Stimulated activated CD8-positive, alpha-beta memory T cell treated with anti-CD3 and anti-CD28 coated beads, Interleukin-2, amount 100 ng/mL, for 48 hours (primary cell): ENCODE measurements around the gene RPL18A.

Experiments
- DNase-seq, 2 donors: peaks; one replicate each; pipeline ENCODE4 v3.0.0-alpha.2; 2020; ENCODE audit warnings: low read depth in 2 of 2

Gene RPL18A

DNA sequence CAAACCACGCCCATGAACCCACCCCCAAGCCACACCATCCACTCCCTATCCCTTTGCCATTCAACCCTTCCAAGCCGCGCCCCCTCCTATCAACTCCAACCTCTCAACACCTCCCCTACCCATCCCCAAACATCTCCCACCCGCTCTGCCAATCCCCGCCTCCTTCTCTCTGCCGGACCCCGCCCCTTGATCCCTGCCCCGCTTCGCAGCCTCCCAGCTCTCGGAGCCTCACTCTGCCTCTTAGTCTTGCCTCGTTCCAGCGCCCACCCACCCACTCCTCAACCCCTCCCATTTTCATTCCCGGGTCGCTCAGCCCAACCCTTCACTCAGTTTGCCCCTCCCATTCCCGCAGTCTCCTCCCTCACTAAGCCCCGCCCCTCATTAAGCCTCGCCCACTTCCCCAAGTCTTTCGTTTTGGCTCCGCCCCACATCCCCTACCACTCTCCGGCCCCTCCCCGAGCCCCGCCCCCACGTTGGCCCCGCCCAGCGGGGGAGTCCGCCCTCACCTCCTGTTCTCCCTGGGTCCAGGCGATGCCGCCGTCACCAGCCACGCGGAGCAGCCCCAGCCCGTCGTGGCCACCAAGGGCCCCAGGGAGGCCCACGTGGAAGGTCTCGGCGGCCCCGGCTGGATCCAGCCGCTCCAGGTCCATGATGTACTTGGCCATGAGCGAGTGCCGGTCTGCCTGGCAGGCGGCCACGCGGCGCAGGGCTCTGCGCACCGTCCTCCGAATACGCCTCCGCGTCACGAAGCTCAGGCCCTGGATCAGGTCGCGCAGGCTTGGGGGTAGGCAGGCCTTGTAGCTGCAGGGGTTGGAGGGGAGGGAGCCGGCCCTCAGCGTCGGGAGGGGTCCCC is 17.7 kb upstream of the RPL18A start:
- DNase-seq: peak; percentile 71 to 75

DNA sequence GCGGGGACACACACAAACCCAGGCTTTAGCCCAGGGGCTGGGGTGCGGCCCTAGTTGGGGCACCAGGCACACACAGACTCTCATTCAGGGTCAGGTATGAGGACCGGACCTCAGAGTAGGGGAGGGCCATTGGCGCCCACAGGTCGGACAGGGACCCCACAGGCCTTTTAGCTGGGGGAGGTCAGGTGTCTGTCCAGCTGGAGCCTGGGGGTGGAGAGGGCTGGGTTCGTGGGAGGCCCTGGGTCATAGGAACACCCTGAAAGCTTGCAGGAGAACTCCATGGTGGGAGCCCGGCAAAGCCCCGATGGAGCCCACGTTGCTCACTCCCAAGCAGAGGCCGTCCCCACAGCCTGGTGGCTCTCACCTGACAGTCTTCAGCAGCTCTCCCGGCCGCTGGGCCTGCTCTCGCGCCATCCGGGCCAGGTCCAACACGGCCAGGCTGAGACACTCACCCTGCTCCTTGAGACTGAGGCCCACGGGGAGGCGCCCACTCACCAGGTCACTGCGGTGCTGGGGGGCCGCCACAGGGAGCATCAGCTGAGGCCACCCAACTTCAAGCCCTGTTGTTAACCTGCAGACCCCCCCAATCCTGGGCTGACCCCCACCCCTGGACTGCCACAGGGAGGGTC is 16.9 kb upstream of the RPL18A start:
- DNase-seq: no peak

DNA sequence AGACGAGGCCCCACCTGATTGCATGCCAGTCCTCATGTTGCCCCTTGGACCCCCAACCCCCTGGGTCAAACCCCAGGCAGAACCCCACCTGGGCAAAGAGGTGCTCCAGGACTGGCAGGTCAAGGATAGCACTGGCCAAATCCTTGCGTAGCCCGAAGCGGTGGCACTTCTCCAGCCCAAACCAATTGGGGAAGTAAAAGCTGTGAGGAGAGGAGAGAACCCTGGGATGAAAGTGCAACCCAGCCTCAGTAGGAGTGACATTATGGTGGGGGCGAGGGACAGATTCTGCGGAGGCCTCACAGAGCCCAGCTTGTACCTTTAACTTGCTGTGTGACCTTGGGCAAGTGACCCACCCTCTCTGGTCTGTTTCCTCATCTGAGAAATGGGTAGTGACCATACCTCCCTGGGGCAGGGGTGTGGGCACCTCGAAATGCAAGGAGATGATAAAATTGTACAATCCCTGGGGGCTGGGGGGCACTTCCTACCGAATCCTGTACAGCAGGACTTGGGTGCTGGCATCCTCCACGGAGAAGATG is 16.4 kb upstream of the RPL18A start:
- DNase-seq: no peak

DNA sequence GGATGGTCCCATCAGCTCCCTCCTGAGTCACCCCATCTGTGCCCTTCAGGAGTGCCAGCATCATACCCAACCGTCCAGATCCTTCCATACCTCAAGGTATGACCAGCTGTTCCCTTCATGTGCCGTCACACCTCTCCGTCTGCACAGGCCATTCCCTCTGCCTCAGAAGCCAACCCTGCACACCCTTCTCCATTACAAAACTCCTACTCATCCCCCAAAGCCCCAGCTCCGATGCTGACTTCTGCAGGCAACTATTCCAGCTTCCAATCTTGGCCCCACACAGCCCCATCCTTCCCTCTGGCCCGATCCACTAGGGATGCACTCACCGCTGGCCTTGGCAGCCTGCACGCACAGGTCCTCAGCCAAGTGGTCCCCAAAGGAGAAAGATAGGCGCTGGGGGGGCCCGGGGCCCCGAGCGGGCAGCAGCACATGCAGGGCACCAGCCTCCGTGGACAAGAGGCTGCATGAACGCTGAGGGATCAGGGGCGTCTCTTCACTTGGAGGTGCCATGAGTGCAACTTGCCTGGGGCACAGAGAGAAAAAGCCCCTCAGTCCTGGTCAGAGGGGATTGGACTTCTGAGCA is 15.7 kb upstream of the RPL18A start:
- DNase-seq: no peak

DNA sequence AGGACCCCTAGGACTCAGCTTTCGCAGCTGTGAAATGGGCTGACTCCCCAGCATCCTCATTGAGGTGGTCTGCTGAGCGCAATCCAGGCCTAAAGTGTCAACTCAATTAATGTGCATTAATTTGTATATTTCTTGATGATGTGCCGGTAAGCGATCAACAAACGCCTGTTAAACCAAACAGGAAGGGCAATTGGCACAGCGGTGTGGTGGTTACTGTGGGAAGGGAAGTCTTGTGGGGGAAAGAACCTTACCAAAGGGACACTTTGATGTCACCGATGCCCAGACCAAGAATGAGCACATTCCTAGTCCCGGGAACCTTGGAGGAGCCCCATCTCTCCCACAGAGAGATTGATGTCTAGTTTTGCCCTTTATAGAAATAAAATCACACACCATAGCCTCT is 13.6 kb upstream of the RPL18A start:
- no peak for DNase-seq

DNA sequence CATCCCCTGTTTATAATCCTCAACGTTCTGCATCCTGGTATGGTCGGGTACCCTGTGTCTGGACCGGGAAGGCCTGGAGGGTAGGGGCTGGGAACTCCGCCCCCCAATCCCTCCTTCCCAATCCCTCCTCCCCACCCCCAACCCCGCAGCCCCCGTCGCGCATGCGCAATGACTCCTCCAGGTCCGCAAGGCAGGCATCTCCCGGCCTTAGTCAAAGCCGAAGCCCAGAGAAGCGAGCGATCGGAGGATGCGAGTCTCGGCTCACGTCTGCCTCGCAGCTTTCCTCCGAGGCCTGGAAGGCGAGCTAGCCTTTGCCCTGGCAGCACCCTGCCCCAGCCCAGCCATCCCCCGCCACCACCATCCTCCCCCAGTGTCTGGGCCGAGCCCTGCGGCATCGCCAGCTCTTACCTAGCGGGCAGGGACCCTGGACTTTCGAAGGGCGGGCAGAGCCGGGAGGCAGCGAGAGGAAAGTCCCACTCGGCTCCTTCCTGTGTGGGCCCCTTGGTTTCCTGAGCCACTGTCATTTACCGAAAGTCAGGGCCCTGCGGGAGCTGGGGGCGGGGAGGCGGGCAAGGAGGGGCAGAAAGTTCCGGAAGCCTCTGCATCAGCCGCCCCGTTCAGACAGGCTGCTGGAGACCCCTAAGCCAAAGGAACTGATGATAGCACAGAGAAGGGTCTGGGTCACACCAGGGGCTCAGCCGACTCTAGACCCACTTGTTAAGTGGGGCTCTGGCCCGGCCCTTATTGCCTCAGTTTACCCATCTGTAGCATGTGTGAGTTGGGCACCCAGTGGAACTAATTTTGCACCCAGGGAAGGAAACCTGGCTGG is 12.0 kb upstream of the RPL18A start, which contains the start of gene JAK3:
TSS of gene JAK3 (minus strand) at position 445 of the 829 bp plus-strand sequence. CDS start 3,565 bp downstream, outside the sequence.
- DNase-seq: peak; percentile 81 to 87

DNA sequence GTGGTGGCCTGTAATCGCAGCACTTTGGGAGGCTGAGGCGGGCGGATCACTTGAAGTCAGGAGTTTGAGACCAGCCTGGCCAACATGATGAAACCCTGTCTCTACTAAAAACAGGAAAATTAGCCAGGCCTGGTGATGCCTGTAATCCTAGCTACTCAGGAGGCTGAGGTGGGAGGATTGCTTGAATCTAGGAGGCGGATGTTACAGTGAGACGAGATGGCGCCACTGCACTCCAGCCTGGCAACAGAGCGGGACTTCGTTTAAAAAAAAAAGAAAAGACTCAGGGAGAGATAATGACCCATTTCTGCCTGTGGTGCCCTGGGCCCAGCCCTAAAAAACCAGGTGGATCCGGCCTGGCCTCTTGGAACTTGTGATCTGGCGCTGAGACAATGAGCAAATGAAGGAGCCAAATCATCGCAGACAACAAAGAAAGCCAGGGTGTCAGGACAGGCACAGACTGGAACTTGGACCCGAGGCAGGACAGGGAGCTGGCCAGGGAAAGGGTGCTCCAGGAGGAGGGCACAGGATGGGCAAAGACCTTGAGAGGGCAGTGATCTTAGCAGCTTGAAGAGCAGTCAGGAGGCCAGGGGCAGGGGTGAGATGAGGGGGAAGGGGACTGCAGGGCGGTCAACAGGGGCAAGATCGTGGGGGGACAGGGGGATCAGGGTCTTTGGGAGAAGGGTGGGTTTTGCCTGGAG is 11.0 kb upstream of the RPL18A start:
- DNase-seq: no peak

DNA sequence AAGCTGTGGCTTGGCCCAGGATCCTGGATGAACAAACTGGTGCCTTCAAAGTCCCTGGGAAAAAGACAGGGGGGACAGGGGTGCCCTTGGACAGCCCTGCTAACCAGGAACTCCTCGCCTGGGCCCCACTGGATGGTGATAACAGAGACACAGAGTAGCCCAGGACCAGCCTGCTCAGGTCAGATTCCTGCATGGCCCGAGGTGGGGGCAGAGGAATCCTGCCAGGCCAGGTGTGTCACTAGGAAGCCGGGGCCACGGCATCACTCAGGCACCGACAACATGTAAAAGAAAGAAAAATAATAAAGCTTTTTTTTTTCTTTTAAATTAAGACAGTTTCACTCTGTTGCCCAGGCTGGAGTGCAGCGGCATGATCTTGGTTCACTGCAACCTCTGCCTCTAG is 5.6 kb upstream of the RPL18A start:
- no peak for DNase-seq

DNA sequence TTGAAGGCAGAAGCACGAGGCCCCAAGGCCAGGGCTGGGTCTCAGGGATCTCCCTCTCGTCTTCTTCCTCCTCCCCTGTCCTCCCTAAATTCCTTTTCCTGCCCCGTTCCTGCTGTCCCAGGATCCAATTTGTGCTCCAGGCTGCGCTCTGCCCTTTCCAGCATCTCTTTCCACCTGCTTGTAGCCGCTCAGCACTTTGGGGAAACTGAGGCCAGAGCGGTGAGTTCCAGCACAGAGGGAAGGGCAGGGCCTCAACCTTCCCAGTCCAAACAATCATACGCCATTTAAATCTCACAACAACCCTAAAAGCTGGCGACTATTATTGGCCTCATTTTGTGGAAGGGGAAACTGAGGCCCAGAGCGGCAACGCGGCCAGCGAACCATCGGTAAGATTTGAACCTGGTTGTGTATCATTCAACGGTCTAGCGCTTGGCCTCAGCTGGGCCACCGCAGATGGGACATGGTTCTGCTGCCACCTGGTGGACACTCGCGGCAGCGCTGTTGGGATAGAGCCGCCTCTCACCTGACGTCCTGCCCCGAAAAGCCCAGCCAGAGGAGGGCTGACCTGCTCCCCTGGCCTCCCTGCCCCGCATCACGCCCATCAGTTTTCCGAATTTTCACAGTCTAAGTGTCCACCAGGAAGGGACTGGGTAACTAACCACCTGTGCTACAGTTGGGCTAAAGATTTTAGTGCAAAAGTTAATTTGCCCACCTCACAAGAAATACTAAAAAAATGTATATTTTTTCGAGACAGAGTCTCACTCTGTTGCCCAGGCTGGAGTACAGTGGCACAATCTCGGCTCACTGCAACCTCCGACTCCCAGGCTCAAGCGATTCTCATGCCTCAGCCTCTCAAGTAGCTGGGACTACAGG is 4.2 kb upstream of the RPL18A start:
- DNase-seq: peak; percentile 86 to 93

DNA sequence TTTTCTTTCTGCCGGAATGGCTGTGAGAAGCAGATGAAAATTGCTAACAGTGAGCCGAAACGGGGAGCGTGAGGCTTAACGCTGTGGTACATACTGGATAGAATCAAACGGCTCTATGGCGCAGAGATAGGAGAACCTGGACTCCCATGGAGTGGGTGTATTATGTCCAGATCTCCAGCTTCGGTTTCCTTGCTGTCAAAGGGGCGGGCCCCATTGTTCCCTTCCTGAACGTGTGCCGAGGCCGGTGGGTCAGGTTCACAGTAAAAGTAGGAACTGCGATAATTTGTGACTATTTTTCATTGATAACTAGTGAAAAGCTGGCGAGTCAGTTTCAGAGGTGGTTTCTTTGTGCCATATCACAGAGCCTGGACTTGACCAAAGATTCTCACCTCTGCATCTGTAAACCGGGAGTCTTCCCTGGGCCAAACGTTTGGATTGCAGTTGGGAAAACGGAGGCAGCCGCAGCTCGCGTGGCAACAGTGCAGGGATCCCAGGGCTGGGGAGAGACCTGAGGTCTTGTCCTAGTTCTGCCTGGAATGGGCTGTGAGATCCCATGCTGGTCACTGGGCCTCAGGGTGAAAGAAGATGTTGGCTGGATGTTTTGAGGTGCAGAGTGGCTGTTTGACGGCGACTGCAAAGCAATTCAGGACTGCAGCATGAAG is 752 bp downstream of the RPL18A start:
- no peak for DNase-seq

DNA sequence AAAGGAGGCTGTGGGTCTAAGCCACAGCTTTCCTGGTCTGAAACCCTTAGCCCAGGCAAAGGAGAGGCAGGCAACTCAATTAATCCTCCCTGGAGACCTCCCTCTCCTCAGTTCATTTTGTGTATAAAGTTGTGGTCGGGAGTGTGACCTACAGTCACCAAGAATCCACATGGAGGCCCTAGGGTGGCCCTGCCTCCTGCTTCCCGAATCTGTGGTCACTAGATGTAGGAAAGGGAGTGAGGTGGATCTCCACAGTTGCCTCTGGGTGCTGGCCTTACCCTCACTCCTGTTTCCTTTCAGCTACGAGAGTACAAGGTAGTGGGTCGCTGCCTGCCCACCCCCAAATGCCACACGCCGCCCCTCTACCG is 1.3 kb downstream of the RPL18A start:
- no peak for DNase-seq

DNA sequence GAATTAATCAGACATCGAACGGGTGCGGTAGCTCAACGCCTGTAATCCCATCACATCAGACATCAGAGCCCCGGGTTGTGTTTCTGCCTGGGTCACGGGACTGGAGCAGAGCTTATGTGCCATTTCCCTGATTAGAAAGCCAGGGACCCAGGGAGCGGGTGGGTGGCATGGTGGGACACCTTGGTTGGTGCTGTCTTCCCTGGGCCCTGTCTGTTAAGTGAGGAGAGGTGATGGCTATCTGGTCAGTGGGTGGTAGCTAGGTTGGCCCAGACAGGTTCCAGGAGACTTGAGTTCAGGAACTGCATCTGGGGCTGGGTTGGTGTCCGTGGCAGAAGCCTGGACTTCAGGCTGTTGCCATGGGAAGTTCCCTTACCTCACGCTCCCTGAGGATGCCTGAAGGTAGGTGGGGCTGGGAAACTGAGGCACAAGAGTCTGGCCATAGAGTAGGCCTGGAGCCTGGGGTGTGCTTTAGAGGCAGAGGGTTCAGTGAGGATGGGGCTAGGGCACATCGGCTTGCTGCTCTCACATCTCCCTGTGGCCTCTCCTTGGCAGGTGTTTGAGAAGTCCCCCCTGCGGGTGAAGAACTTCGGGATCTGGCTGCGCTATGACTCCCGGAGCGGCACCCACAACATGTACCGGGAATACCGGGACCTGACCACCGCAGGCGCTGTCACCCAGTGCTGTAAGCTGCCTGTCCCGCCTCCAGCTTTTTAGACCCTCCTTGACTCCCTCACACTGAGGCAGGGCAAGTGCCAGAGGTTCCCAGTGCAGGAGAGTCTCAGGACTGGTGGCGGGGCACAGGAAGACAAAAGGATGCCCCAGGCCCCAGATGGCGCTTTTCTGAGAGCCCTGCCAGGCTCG is 2.1 kb downstream of the RPL18A start:
- no peak for DNase-seq

DNA sequence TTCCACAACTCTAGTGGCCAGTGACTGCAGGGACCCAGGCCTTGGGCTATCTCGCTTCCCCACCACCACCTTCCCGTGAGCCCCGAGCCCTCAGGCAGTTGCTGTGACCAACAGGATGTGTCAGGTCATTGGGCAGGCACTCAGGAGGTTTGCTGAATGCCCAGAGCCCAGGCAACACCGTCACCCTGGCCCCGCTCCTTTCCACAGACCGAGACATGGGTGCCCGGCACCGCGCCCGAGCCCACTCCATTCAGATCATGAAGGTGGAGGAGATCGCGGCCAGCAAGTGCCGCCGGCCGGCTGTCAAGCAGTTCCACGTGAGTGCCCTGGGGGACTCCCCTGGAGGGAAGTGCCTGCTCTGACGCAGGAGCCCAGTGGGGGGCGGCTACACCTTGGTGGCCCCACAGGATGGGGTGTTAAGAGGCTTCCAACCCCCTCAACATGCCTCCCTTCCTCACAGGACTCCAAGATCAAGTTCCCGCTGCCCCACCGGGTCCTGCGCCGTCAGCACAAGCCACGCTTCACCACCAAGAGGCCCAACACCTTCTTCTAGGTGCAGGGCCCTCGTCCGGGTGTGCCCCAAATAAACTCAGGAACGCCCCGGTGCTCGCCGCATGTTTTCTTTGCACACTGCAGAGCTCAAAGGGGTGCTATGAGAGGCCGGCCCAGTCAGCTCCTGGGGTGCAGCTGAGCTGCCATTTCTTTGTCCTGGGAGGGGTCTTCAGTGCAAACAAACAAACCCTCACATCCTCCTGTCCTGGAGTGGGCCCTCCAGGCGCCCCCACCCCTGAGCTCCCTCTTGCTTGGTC is 3.2 kb downstream of the RPL18A start:
- DNase-seq: no peak

DNA sequence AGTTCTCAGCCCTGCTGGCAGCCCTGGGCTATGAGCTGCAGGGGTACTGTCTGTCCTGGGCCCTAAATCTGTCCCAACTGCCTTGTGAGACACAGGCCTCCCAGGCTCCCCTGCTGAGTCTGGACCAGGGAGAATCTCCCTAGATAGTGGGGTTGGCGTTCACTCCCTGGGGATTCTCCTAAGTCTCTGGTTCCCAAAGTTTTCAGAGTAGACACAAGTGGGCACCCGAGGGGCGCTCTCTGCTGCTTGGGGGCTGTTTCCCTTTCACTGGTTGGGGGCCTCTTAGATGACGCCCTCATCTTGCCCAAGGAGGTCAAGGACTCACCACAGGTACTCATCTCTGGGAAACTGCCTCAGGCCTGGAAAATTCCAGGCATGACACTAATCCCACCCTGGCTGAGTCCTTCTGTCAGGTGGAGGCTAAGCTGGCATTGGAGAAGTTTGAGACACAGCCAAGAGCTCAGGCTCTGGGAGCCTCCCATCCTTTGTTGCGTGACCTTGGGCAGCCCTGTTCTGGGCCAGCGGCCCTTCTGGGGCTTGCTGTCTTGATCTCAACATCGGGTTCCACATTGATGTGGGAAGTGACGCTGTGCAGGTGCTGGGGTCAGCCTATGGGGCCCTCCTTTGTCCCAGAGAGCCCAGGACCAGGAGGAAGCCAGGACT is 3.9 kb downstream of the RPL18A start:
- no peak for DNase-seq

DNA sequence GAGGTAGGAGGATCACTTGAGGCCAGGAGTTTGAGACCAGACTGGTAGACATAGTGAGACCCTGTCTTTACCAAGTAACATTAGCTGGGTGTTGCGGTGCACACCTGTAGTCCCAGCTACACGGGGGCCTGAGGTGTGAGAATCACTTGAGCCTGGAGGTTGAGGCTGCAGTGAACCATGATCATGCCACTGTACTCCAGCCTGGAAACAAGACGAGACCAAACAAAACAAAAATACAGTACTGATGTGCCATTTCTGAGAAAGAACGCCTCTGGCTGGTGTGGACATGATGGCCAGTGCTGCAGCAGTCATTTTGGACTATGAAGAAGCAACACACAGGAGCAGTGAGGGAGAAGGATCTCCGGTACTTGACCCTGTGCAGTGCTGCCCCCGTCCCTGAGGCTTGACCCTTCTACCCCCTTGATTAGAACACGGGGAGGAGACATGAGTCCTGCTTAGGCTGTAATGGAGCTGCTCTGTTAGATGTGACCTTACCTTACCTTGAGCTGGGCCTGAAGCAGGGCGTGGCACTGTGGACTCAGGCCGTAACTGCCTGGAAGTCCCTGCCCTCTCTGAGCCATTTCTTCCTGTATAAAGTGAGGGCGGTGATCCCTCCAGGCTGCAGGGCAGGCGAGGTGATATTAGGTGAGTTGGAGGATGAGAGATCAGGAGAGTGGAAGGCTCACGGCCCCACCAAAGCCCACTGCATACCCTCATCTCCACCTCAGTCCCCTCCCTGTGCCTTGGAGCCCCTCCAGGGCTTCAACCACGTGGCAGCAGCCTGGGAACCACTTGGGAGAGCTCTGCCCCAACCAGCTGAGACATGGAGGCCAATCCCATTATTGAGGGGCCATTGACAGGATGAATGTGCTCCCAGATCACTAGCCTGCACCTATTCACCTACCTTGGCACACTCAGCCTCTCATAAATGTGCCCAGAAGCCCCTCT is 5.9 kb downstream of the RPL18A start:
- DNase-seq: no peak

DNA sequence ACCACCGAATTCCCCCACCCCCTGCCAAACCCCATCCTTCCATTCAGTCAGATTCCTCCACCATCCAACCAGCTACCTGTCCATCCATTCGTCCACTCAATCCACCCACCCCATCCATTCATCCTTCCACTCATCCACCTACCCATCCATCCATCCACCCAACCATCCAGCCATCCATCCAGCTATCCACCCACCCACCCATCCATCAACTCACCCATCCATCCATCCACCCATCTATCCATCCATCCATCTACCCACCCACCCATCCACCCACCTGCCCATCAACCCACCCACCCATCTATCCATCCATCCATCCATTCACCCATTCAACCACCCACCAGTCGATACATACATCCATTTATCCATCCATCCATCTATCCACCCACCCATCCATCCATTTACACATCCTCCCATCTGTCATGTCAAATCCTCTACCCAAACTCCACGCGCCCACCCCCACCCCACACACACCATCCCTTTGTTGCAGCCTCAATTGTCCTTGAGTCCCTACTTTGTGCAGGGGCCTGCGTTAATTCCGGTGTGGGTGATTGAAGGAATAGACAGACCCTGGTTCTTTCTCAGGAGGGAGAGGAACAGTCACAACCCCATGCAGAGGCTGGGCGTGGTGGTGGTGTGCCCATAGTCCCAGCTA is 6.7 kb downstream of the RPL18A start:
- no peak for DNase-seq
